SK-N-SH treated with all-trans-retinoic acid at 6 μM for 48 hours (cell line): Measurements from ENCODE around the gene SIRPB1.
"Not testable (repeated sequence)": the region's sequence is repeated elsewhere in the genome, so short reads cannot be mapped to it uniquely, and the experiment has no call there.

ENCODE experiments used
- ATAC-seq: fragments of 200-7000 bp; cut with Tn5 transposase; 3 replicates; pipeline ENCODE4 v1.9.1; 2020; ENCODE audit warnings: mild to moderate bottlenecking, moderate library complexity
- ISL1 ChIP-seq: fragments of 250-450 bp; sonication (Bioruptor Pico); IDR thresholded peaks from 2 replicates; pipeline ENCODE4 v2.1.2; 2022; ENCODE audit warnings: mild to moderate bottlenecking, moderate library complexity
- SNAI2 ChIP-seq: fragments of 250-450 bp; sonication (Bioruptor Pico); IDR thresholded peaks from 2 replicates; pipeline ENCODE4 v1.5.0; 2020; ENCODE audit warnings: mild to moderate bottlenecking, moderate library complexity
- TF ChIP-seq, protein P1 (sequence below): fragments of 250-450 bp; sonication (Bioruptor Pico); IDR thresholded peaks from 2 replicates; pipeline ENCODE4 v1.5.1; 2021; ENCODE audit warnings: mild to moderate bottlenecking, moderate library complexity

Gene SIRPB1

DNA sequence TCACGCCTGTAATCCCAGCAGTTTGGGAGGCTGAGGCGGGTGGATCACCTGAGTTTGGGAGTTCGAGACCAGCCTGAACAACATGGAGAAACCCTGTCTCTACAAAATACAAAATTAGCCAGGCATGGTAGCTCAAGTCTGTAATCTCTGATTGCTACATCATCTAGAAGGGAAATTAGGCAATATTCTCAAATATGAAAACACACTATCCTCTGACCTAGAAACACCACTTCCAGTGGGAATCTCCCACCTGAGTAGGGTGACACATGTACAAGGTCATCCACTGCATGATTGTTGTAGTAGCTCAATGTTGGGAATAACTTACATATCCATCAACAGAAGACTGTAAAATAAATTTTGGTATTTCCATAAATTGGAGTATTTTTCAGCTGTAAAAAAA is 43.2 kb downstream of the SIRPB1 start:
- ATAC-seq: no peak
- TF ChIP-seq ISL1 (no peak), SNAI2 (CRISPR knock-in tag) (no peak)
- TF ChIP-seq, protein P1, sequence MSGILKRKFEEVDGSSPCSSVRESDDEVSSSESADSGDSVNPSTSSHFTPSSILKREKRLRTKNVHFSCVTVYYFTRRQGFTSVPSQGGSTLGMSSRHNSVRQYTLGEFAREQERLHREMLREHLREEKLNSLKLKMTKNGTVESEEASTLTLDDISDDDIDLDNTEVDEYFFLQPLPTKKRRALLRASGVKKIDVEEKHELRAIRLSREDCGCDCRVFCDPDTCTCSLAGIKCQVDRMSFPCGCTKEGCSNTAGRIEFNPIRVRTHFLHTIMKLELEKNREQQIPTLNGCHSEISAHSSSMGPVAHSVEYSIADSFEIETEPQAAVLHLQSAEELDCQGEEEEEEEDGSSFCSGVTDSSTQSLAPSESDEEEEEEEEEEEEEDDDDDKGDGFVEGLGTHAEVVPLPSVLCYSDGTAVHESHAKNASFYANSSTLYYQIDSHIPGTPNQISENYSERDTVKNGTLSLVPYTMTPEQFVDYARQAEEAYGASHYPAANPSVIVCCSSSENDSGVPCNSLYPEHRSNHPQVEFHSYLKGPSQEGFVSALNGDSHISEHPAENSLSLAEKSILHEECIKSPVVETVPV (CRISPR knock-in tag): no peak

DNA sequence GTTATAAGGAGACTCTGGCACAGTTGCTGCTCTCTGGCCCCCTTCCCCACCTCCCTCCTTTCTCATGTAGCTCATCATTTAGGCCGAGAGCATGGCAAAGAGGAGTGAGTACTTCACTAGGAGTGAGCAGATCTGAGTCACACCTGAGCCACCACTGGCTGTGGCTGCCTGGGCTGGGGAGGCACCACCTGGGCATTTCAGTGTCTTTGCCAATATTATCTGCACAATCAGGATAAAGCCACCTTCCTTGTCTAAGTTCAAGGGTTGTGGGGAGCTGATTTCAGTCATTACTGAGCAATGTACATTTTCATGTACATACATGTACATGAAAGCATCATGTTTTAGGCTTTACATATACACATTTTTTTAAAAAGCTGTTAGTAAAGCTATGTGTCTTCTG is 43.8 kb downstream of the SIRPB1 start:
- not testable (repeated sequence) for ATAC-seq

DNA sequence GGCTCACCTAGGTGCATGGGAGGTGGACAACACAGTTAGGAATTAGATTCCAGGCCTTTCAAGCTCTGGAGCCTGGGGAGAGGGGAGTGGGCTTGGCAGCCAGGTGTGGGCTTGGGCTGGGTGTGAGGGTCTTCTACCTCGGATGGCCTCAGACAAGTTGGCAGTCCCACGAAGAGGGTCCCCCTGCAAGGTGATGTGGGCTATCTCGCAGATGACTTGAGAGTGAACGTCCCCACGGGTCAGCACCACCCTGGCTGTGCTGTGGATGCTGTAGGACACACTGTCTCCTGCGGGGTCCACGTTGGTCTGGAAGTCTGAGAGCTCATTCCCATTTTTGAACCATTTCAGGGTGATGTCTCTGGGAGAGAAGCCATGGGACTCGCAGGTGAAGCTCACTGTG is 48.2 kb downstream of the SIRPB1 start:
- ATAC-seq: not testable (repeated sequence)
